HepG2 (cell line): ENCODE measurements around the gene MYOM1. TPM values are rescaled to one million over a fixed set of nuclear protein-coding genes. Genes with fewer than 3 reads are reported as not detected.

Experiments used
- AGO2 ChIP-seq: fragments of 200-400 bp; formaldehyde crosslinking; optimal IDR thresholded peaks from 2 replicates; pipeline ENCODE3; 2017; ENCODE audit warnings: mild to moderate bottlenecking, low read depth, low read length, moderate library complexity
- BRD4 ChIP-seq: sonication (generic); formaldehyde crosslinking; IDR thresholded peaks from 2 replicates; pipeline ENCODE4 v1.4.0; 2020; ENCODE audit warnings: missing genetic modification reagents
- ETV5 ChIP-seq: IDR thresholded peaks from 2 replicates; pipeline ENCODE4 v1.6.1; 2018; ENCODE audit warnings: missing biosample characterization, missing genetic modification reagents, inconsistent platforms, borderline replicate concordance
- GATAD2A ChIP-seq: IDR thresholded peaks from 2 replicates; pipeline ENCODE4 v1.6.1; 2016
- HMG20A ChIP-seq: IDR thresholded peaks from 2 replicates; pipeline ENCODE4 v1.6.1; 2016; ENCODE audit warnings: borderline replicate concordance
- RARA ChIP-seq: IDR thresholded peaks from 2 replicates; pipeline ENCODE4 v1.6.1; 2016; ENCODE audit warnings: missing genetic modification reagents, missing compliant biosample characterization
- SOX6 ChIP-seq, 2 experiments: fragments of 450-650 bp in 1 of 2; sonication (generic) in 1 of 2; formaldehyde crosslinking in 1 of 2; IDR thresholded peaks; 2 replicates each; pipeline versions ENCODE4 v1.4.0 to v1.6.1; 2017 to 2020; ENCODE audit warnings: antibody characterized with exemption in 1 of 2, mild to moderate bottlenecking in 1 of 2, missing genetic modification reagents in 1 of 2
- TEAD3 ChIP-seq: optimal IDR thresholded peaks from 2 replicates; pipeline ENCODE3; 2016; ENCODE audit warnings: borderline replicate concordance
- ZFX ChIP-seq: sonication (generic); formaldehyde crosslinking; IDR thresholded peaks from 2 replicates; pipeline ENCODE4 v1.4.0; 2020; ENCODE audit warnings: mild to moderate bottlenecking, low read depth, missing genetic modification reagents, moderate library complexity
- ZMAT3 ChIP-seq: sonication (generic); formaldehyde crosslinking; conservative IDR thresholded peaks from 2 replicates; pipeline ENCODE4 v1.7.0; 2021; ENCODE audit warnings: missing genetic modification reagents
- ZMYM3 ChIP-seq: sonication (generic); formaldehyde crosslinking; IDR thresholded peaks from 2 replicates; pipeline ENCODE4 v1.5.1; 2020; ENCODE audit warnings: mild to moderate bottlenecking, missing genetic modification reagents
- ZNF121 ChIP-seq: sonication (generic); formaldehyde crosslinking; IDR thresholded peaks from 2 replicates; pipeline ENCODE4 v1.5.0; 2020; ENCODE audit warnings: mild to moderate bottlenecking, missing genetic modification reagents
- ZNF350 ChIP-seq: sonication (generic); formaldehyde crosslinking; IDR thresholded peaks from 2 replicates; pipeline ENCODE4 v1.4.0; 2020; ENCODE audit warnings: mild to moderate bottlenecking, low read depth, missing genetic modification reagents, borderline replicate concordance
- ZSCAN31 ChIP-seq: sonication (generic); formaldehyde crosslinking; IDR thresholded peaks from 2 replicates; pipeline ENCODE4 v1.5.0; 2020; ENCODE audit warnings: low read depth, mild to moderate bottlenecking, missing genetic modification reagents
- polyA plus RNA-seq, 8 experiments: library from polyadenylated mRNA; depleted of rRNA in 3 of 8; stranded (reverse) in 7 of 8; unstranded in 1 of 8; fragments of >200 nt; fragmentation: Illumina TruSeq in 4 of 8; extraction: Trizol in 4 of 8; gene quantifications; 2 replicates each; pipeline versions ENCODE4 v1.2.1 to v1.2.3, GENCODE V29; 2011 to 2016; ENCODE audit warnings: low read depth in 4 of 8, missing spikeins in 1 of 8, mixed read lengths in 1 of 8; ENCODE audit not compliant: insufficient read depth in 1 of 8
- total RNA-seq, 5 experiments: library from RNA; depleted of rRNA; stranded (reverse); fragments of >200 nt; fragmentation: Illumina TruSeq; extraction: Trizol; gene quantifications; 2 replicates each; pipeline ENCODE4 v1.2.3, GENCODE V29; 2016; ENCODE audit warnings: low read depth in 1 of 5
- TF ChIP-seq, protein P1 (sequence below), 2 experiments: sonication (generic) in 1 of 2; formaldehyde crosslinking in 1 of 2; IDR thresholded peaks; 2 replicates each; pipeline versions ENCODE4 v1.4.0 to v1.6.1; 2018 to 2020; ENCODE audit warnings: missing genetic modification reagents in 2 of 2, borderline replicate concordance in 1 of 2, low read depth in 1 of 2, mild to moderate bottlenecking in 1 of 2, missing biosample characterization in 1 of 2
- TF ChIP-seq, protein P2 (sequence below), 2 experiments: fragments of 450-650 bp in 1 of 2; sonication (generic) in 1 of 2; formaldehyde crosslinking in 1 of 2; IDR thresholded peaks; 2 replicates each; pipeline versions ENCODE4 v1.6.1 to v1.8.0; 2016 to 2022; ENCODE audit warnings: antibody characterized with exemption in 1 of 2, mild to moderate bottlenecking in 1 of 2, missing genetic modification reagents in 1 of 2
- TF ChIP-seq, protein P3 (sequence below): sonication (generic); formaldehyde crosslinking; IDR thresholded peaks from 2 replicates; pipeline ENCODE4 v1.8.0; 2022; ENCODE audit warnings: mild to moderate bottlenecking, missing genetic modification reagents, moderate library complexity

The MYOM1 gene
- total and polyA plus RNA-seq, 2 of the 13 experiments (the other 11 are each of a cell fraction or from before 2014, with no cell fraction given), result 0.46 to 0.98 TPM

DNA sequence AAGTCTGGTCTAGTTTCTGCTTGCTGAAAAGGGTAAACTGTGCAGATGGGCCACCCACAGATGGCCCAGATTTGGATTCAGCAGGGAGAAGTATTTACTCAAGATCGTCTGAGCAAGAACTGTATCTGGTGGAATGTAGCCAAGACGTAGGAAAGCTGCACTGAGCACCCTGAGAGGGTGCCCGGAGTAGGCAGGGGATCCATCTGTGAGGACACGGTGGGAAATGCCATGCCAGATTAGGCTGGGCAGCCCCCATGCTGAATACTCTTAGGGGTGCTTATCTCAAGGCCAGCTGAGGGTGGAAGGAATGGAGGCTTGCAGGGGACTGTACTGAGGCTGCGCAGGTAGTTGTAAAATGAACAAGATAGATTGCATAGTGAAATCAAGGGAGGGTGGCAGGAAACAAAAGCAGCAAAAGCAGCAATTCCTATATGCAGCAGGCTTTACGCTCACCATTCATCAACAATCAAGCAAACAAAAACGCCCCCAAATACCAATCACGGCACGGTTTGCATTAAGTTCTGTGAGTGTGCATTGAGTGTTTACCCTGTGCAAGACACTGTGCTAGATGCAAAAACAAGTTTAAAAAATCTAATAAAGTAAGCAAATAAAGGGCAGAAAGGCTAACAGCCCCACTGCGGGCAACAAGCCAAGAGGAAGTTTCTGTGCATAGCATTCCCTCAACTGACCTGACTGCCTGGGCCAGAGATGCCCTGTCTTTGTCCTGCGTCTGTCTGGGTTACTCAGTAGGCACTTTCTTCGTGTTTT is 174.7 kb downstream of the MYOM1 start (continued):
- TF ChIP-seq, protein P1, sequence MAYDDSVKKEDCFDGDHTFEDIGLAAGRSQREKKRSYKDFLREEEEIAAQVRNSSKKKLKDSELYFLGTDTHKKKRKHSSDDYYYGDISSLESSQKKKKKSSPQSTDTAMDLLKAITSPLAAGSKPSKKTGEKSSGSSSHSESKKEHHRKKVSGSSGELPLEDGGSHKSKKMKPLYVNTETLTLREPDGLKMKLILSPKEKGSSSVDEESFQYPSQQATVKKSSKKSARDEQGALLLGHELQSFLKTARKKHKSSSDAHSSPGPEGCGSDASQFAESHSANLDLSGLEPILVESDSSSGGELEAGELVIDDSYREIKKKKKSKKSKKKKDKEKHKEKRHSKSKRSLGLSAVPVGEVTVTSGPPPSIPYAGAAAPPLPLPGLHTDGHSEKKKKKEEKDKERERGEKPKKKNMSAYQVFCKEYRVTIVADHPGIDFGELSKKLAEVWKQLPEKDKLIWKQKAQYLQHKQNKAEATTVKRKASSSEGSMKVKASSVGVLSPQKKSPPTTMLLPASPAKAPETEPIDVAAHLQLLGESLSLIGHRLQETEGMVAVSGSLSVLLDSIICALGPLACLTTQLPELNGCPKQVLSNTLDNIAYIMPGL (CRISPR knock-in tag; IDR thresholded peaks at IDR 0.05; ENCODE audit: borderline replicate concordance in 1 of 2, low read depth in 1 of 2), result peak in 1 of 2 experiments; percentile 26; a peak in 1 of 4 replicates
- TF ChIP-seq ZMAT3 (CRISPR knock-in tag), result 0 out of 2 replicates have a peak, but pooled peaks have one; percentile 52
- TF ChIP-seq ZFX (CRISPR knock-in tag), result 0 out of 2 replicates have a peak, but pooled peaks have one; percentile 15
- TF ChIP-seq ZSCAN31 (CRISPR knock-in tag), result 0 out of 2 replicates have a peak, but pooled peaks have one; percentile 66
- peak; percentile 50 for TF ChIP-seq TEAD3 (CRISPR knock-in tag)
- TF ChIP-seq ZNF350 (CRISPR knock-in tag), result no peak
- TF ChIP-seq AGO2, result no peak
- no peak for TF ChIP-seq SOX6 (IDR thresholded peaks at IDR 0.05)
- peak; percentile 75 for TF ChIP-seq SOX6 (CRISPR knock-in tag; IDR thresholded peaks at IDR 0.05)
- TF ChIP-seq RARA, result peak; percentile 65
- peak; percentile 81; the same call in 1 of the 2 replicates for TF ChIP-seq ZNF121 (CRISPR knock-in tag)
- TF ChIP-seq ETV5, result peak; percentile 47; the same call in 1 of the 2 replicates
- TF ChIP-seq, protein P2, sequence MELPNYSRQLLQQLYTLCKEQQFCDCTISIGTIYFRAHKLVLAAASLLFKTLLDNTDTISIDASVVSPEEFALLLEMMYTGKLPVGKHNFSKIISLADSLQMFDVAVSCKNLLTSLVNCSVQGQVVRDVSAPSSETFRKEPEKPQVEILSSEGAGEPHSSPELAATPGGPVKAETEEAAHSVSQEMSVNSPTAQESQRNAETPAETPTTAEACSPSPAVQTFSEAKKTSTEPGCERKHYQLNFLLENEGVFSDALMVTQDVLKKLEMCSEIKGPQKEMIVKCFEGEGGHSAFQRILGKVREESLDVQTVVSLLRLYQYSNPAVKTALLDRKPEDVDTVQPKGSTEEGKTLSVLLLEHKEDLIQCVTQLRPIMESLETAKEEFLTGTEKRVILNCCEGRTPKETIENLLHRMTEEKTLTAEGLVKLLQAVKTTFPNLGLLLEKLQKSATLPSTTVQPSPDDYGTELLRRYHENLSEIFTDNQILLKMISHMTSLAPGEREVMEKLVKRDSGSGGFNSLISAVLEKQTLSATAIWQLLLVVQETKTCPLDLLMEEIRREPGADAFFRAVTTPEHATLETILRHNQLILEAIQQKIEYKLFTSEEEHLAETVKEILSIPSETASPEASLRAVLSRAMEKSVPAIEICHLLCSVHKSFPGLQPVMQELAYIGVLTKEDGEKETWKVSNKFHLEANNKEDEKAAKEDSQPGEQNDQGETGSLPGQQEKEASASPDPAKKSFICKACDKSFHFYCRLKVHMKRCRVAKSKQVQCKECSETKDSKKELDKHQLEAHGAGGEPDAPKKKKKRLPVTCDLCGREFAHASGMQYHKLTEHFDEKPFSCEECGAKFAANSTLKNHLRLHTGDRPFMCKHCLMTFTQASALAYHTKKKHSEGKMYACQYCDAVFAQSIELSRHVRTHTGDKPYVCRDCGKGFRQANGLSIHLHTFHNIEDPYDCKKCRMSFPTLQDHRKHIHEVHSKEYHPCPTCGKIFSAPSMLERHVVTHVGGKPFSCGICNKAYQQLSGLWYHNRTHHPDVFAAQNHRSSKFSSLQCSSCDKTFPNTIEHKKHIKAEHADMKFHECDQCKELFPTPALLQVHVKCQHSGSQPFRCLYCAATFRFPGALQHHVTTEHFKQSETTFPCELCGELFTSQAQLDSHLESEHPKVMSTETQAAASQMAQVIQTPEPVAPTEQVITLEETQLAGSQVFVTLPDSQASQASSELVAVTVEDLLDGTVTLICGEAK (IDR thresholded peaks at IDR 0.05), result no peak
- TF ChIP-seq, protein P2 (CRISPR knock-in tag; IDR thresholded peaks at IDR 0.05), result peak; percentile 98
- TF ChIP-seq, protein P3, sequence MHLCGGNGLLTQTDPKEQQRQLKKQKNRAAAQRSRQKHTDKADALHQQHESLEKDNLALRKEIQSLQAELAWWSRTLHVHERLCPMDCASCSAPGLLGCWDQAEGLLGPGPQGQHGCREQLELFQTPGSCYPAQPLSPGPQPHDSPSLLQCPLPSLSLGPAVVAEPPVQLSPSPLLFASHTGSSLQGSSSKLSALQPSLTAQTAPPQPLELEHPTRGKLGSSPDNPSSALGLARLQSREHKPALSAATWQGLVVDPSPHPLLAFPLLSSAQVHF (CRISPR knock-in tag), result no peak
- peak; percentile 25; the same call in 1 of the 2 replicates for TF ChIP-seq GATAD2A (CRISPR knock-in tag)
- TF ChIP-seq BRD4 (CRISPR knock-in tag), result no peak
- TF ChIP-seq HMG20A, result peak; percentile 43; the same call in 1 of the 2 replicates
- peak; percentile 4; the same call in 1 of the 2 replicates for TF ChIP-seq ZMYM3
